Hepatocyte (in vitro differentiated cells): Measurements from ENCODE around the gene UBXN2A.
"Not testable (repeated sequence)": the region's sequence is repeated elsewhere in the genome, so short reads cannot be mapped to it uniquely, and the experiment has no call there.

Experiments
- CTCF ChIP-seq: fragments of 200-600 bp; sonication (generic); IDR thresholded peaks from 2 replicates; pipeline ENCODE4 v1.5.1; 2016; ENCODE audit warnings: antibody characterized with exemption, mild to moderate bottlenecking; ENCODE audit not compliant: poor library complexity
- EZH2 ChIP-seq: fragments of 200-600 bp; sonication (generic); IDR thresholded peaks from 2 replicates; pipeline ENCODE4 v1.6.1; 2016; ENCODE audit warnings: antibody characterized with exemption, mild to moderate bottlenecking, borderline replicate concordance
- EZH2phosphoT487 ChIP-seq: fragments of 200-600 bp; sonication (generic); IDR thresholded peaks from one replicate; pipeline ENCODE4 v1.6.1; 2018; ENCODE audit warnings: antibody characterized with exemption, mild to moderate bottlenecking, low read depth, moderate library complexity; ENCODE audit not compliant: unreplicated experiment, severe bottlenecking

- TF ChIP-seq CTCF, EZH2phosphoT487, EZH2: not testable (repeated sequence)
Observed at GRCh38 chr2:23952558-23952957, 12.3 kb downstream of the UBXN2A start.
